Stimulated activated CD4-positive, alpha-beta T cell treated with anti-CD3 and anti-CD28 coated beads, Interleukin-12 subunit alpha, Interleukin-12 subunit beta, amount 100 ng/mL, for 4 hours (primary cell): ENCODE data around the gene CENPP.
"Not testable (repeated sequence)": the region's sequence is repeated elsewhere in the genome, so short reads cannot be mapped to it uniquely, and the experiment has no call there.

ENCODE experiments used
- DNase-seq: peaks from one replicate; pipeline ENCODE4 v3.0.0-alpha.2; 2020

The CENPP gene

DNA sequence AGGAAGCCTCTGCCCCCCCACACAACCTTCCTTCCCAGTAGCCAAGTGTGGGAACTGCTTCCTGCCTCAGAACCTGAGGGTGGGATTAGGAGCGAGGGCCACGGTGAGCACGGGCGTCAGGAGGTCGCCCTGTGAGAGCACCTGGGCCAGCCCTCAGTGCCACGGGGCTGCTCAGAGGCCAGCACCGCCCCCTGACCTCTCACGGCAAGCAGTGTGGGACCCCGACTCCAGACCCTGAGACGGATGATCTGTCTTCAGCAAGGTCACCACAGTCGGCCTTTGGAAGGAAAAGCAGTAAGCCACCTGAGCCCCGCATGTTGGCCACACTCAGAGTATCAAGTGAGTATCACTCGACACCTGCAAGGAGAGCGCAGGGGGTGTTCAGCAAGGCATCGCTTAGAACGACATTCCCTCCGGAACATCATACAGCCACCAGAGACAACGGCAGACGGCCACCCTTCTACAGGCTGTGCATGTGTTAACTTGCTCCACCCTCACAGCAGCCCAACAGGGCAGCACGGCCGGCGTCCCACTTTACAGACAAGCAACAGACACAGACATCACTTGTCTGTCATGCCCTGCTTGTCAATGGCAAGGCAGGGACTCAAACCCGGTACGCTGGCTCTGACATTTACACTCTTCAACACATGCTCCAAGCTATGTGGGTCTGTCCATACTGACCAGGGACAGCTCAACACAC is 294.0 kb downstream of the CENPP start:
- no peak for DNase-seq

DNA sequence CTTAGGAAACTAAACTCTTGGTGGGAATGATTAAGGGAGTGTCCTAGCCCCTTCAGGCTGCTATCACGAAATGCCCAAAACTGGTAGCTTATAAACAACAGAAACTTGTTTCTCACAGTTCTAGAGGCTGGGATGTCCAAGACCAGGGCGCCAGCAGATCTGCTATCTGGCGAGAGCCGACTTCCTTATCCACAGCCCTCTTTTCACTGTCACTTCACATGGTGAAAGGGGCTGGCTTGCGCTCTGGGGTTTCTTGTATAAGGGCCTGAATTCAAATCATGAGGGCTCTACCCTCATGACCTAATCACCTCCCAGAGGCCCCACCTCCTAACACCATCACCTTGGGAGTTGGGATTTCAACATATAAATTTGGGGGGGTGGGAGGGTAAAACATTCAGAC is 295.1 kb downstream of the CENPP start:
- no peak for DNase-seq

DNA sequence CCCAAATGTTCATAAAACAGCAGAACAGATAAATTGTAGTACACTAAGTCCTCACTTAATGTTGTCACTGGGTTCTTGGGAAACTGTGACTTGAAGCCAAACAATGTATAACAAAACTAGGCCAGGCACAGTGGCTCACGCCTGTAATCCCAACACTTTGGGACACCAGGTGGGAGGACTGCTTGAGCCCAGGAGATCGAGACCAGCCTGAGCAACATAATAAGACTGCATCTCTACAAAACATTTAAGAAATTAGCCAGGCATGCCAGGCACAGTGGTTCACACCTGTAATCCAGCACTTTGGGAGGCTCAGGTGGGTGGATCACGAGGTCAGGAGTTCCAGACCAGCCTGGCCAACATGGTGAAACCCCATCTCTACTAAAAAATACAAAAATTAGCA is 298.2 kb downstream of the CENPP start:
- DNase-seq, result not testable (repeated sequence)

DNA sequence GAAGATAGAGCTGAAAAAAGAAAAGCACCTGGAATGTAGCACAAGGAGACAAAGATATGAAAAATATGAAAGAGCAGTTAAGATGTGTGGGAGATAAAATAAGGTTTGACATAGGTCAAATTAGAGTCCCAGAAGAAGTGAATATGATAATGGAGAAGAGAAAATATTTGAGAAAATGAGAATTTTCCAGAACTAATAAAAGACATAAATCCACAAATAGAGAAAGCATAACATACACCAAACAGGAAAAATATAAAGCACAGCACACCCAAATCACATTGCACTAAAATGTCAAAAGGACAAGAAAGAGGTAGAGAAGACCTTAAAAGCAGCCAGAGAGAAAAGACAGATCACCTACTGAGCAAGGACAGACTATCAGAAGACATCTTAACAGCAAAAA is 300.7 kb downstream of the CENPP start:
- no peak for DNase-seq

DNA sequence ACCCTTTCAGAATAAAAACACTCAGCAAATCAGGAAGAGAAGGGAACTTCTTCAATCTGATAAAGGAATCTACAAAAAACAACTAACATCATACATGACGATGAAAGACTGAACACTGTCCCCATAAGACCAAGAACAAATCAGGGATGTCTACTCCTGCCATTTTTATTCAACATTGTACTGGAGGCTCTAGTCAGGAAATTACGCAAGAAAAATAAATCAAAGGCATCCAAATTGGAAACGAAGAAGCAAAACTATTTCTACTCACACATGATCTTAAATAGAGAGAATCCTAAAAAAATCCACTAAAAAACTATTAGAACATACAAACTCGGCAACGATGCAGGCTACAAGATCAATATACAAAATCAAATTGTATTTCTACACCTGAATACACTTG is 301.9 kb downstream of the CENPP start:
- DNase-seq, result no peak

DNA sequence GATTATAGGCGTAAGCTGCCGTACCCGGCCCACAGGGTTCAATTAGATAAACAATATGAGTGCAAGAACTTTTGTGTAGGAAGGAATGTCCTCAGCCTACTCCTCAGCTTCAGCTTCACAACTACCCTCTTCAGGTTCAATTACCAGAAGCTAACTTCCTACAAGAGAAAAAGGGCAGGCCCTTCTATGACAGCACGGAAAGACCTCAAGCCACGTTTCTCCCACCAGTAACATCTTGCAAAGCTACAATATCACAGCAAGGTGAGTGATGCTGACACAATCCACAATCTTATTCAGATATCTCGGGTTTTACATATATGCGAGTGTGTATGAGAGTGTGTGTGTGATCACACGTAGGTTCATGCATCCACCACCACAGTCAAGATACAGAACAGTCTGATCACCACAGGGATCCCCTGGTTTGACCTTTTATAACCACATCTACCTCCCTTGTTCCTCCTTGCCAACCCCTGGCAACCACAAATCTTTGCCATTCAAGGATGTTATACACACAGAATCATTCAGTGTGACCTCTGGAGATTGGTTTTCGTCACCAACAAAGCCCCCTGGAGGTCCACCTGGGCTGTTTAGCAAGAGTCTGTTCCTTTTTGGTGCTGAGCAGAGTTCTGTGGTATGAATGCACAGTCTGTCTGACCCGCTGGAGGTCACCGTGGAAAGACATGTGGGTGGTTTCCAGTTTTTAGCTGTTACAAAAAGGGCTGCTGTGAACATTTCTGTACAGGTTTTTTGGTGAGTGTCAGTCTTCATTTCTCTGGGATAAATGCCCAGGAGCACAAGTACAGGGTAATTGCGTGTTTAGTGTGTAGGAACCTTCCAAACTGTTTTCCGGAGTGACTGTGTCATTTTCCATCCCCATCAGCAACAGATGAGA is 305.9 kb downstream of the CENPP start:
- DNase-seq, result no peak

DNA sequence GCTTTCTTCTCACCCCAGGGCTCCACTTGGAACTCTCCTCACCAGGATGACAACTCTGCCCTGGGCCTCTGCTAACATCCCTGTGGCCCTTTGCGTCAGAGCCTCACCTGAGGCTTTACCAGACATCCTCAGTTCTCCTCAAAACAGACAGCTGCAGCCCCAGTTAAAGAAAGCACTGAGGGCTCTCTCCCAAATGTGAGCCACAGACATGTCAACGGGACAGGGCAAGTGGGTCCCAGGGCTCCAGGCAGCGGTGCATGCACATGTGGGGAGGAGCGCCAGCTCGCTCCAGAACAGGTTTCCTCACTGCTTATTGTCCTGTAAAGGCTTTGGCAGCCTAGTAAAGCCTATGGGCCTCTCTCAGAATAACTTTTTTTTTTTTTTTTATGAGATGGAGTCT is 306.9 kb downstream of the CENPP start:
- no peak for DNase-seq

DNA sequence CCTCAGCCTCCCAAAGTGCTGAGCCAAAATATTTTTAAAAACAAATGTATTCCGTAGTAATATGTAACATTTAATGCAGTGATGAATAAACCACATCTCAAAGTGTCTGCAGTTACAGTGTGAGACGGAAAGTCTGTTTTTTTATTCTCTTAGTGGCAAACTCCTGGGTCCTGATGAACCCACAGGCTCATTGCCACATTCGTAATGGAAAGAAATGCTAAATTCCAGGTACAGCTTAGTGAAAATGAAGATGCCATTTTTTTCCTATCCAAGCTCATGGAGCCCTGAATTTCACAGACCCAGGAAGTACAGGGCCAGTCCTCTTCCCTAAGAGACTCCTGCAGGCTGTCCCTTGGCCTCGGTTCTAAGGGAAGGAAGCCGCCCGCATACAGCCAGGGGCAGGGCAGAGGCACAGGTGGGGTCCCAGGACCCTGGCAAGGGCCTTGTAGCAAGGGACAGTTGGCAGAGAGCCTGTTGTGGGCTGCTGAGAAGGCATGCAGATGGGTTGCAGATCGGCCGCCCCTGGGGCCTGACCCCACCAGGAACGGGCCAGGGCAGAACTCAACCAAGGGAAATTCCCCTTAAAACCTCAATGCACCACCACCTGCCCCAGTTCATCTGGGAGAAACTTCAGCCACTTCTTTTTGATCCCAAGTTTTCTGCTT is 308.0 kb downstream of the CENPP start:
- DNase-seq, result no peak

DNA sequence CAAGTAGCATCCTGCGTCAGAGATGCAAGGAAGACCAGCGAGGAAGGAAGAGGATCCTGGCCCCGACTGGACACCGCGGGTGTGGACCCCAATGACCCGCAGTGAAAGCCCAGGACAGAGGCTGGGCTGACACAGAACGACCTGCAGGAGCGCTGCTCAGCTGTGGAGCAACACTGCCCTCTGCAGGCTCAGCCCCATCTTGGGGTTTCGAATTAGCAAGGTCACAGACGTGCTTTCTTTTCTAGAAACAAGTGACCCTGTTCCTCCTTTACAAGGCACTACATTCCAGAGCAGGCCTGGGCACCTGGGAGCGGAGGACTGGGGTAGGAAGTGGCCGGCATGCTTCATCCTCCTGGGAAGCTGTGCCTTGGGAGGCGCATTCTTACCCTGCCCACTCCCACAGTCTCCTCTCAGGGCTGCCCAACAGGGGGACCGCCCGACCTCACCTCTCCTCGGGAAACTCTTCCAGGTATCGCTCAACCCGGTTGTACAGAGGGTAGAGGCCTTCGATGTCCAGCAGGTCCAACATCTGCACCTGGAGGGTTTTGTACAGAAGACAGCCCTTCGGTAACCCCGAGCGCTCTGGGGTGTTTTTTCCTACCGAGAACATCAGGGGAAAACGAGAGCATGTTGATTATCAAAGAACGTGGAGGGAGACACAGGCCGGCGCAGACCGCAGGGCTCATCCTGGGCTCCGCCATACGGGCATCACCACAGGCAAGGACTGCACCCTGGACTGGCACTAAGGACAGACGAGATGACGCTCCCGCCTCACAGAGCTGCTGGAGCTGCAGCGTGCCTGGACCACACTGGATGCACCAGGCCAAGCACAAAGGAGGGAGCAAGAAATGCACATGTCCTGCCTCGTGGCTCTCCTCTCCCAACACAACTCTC is 309.2 kb downstream of the CENPP start:
- DNase-seq, result peak; percentile 60

DNA sequence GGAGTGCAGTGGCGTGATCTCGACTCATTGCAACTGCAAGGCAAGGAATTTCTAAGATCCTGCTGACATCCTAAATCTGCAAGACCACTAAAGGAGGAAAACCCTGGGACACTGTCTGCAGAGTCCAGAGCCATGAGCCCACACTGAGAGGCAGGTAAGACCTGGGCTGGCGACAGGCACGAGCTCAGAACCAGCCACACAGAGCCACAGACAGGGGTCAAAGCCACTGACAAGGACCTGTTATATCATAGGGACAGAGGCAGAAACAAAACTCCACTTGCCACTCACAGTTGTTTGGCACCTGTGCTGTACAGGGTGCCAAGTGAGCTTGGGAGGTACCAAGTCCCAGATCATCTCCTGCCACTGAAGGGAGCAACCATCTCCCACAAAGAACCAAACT is 310.0 kb downstream of the CENPP start:
- no peak for DNase-seq

DNA sequence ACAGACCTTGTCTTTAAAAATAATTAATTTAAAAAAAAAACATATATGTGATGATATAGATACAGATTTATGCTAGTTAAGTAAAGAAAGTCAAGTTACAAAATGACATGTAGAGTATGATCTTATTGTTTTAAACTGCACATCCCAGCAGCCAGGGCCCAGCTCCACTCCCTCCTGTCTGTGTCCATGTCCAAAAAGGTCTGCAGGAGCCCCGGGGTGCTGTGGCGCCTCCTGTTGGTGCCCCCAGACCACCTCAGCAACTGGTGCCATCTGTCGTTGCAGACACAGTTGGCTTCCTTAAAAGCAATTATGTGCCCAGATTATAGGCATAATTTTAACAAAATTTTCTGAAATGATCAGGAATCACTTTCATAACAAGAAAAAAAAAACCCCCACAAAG is 310.9 kb downstream of the CENPP start:
- no peak for DNase-seq

DNA sequence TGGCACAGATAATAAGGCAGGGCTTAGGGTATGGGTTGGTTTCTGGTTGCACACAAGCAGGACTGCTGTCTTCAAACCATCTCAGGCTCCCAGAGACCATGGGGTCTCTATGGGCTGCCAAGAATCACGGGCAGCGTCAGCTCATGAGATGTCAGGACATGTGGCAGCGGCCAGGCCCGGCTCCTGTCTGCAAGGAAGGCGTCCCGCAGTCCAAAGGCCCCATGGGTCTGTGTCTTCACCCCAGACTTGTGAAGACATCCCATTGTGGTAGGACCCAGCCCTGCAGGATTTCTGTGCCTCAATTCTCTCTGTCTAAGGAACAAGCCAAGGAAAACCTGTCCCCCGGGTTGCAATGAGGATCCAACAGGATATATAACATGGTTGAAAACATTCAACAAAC is 311.6 kb downstream of the CENPP start:
- no peak for DNase-seq

DNA sequence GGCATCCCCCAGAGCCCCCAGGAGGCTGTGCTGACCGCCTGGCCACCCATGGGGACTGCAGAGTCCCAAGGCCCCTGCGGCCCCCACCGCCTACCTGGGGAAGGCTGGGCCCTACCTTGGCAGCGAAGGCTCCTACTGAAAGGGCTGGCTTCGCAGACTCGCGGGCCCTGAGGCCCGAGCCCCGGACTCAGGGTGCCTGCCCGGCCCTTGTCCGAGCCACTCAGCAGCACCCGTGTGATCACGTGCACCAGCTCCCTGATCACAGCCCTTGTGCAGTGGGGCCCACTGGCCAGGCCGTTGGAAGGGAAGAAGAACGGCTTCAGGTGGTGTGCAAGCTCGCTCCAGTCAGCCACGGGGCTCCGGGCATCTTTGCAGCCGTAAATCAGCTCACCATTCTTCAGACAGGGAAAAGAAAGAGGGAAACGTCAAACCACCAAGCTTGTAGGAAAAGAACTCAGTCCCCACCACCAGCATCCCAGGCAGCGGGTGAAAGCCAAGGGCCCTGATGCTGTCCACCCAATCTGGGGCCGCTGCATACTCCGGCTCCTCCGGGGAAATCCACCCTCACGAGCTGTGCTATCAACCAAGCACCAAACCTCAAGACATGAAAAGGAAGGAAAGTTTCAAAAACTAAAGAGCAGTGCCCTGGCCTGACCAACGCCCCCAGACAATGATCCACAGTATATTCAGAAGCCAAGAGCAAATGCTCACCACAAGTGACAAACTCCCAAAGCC is 312.3 kb downstream of the CENPP start:
- DNase-seq, result no peak

DNA sequence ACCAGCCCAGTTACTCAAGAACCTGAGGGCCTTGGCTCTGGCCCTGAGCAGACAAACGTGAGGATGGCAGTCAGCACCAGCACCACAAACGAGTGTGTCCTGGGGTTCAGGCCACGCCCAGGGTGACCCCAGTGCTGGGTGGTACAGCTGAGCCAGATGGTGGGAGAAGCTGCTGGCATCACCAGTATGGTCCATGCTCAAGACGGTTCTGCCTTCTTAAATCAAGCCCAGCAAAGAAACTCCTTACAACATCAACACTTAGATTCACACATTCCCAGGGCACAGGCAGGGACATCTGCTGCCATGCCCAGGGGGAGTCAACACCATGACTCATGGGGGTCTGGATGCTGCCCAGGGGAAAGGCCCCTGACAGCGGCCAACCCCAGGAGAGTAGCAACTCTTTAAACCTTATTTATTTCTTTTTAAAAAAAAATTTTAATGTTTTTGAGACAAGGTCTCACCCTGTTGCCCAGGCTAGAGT is 312.9 kb downstream of the CENPP start:
- no peak for DNase-seq

DNA sequence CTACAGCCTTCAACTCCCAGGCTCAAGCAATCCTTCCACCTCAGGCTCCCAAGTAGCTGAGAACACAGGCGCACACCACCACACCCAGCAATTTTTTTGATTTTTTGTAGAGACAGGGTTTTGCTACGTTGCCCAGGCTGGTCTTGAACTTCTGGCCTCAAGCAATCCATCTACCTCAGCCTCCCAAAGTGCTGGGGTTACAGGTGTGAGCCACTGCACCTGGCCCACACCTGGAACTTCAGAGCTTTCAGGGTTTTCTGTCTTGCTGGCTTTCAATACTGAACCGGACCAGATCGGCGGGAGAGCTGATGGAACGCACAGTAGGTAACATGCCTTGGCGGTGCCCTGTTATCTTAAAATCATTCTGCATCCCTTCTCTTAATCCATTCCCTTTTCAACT is 313.4 kb downstream of the CENPP start:
- DNase-seq, result no peak

DNA sequence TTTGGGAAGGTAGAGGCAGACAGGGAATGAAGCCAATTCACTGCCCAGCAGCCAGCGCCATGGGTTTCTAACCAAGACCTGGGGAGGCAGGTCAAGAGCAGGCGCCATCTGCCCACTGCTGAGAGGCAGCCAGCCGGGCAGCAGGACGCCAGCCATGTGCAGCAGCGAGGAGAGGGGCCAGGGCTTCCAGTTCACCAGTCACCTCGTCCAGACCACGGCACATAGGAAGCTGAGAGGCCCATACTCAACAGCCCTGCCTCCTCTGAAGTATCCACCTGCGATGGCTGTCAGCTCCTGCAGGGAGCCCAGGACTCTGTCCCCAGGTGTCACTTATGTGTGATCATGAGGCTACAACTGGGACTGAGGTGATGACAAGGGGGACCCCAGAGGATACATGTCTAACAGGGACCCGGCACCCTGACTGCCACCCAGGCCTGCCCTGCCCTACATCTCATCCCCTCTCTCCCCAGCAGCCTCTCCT is 314.1 kb downstream of the CENPP start:
- no peak for DNase-seq

DNA sequence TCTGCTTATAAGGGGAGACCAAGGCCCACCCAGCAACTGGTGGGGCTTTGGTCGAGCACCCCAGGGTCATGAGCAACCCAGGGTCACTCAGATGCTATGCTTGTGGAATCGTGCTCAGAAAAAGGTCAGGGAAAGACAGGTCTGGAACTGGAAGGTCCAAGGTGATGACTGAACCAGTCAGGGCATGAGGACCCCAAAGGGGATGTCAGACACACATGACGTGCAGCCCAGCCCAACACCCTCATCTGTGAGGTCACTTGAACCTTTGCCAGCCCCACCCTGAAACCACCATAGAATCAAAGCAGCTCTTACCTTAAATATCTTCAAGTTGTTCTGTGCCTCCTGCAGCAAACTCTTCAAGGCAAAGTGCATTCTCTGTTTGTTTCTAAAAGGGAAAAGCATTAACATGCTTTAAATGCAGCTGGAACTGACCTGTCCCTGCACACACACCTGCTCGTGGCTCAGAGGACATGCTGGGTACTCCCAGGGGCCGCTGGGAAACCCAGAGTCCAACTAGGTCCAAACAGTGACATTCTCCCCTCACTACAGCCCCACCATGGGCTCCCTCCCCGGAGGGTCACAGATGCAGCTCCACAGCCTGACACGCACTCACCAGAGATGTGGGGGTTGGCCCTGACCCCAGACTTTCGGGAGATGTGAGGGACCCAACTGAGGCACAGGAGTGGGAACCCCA is 314.8 kb downstream of the CENPP start:
- no peak for DNase-seq

DNA sequence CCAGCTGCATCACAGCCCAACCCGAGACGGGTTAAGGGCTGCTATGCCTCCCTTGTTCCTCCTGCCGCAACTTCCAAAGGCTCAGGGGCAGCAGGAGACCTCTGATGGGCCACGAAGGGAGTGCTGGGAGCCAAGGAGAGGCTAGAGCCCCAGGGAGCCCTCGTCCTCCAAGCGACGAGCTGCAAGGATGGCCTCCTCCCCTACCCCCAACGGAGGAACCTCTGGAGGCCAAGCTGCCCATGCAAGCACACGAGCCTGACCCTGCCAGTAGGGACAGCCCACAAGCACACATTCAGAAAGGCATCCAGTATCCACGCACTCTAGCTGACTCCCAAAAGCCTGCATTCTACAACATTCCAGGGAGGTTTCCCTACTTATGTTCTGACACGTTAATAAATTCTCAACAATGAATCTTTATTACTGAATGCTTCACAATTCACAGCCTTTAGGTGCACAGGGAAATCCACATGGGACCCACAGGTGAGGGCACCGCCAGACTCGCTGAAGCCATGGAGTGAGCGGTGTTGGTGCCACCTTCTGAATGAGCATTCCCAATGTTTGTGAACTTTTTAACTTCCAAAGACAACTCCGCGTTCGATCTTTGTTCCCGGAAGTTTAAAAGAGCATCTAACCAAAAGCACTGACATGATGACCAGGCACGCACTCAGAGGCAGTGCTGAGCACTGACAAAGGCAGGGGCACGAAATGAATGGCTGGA is 315.5 kb downstream of the CENPP start:
- DNase-seq, result no peak

DNA sequence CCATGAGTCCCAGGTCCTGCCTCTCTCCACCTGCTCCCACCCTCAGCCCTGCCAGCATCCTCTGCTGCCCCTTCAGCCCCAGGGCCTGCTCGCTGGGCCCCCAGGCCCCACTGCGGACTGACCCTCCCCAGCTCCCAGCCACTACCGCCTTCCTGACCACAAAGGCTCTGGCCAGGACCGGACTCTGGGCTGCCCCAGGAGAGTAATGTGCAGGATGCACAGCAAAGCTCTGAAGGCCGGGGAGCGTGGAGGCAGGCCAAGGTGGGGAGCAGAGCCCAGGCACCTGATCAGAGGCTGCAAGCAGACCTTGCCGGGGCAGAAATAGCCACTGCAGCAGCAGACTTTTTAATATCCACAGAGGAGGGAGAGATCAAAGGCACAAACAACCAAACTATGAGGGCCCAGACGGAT is 316.3 kb downstream of the CENPP start:
- no peak for DNase-seq

DNA sequence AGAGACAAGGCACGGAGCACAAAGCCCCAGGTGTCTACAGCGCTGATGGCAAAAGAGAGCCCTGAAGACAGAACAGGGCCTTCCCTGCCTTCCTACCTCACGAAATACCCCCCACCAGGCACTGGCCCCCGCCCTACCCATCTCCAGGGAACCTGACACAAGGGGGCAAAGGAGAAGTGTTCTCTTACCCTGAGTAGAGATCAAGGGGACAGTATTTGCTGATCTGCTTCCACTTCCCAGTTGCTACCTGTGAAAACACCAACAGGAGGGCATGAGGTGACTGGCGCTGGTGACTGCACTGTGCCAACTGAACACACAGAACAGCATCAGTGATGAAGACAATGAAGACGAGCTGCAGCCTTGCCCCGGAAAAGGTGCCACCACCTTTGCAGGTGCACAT is 316.8 kb downstream of the CENPP start:
- DNase-seq, result no peak
